ENCODE measurements around the gene TMC3.
A peak's percentile ranks its signal among the peaks of the same experiment; 100 is the strongest.
"Not testable (repeated sequence)": the region's sequence is repeated elsewhere in the genome, so short reads cannot be mapped to it uniquely, and the experiment has no call there.

Gene TMC3

DNA sequence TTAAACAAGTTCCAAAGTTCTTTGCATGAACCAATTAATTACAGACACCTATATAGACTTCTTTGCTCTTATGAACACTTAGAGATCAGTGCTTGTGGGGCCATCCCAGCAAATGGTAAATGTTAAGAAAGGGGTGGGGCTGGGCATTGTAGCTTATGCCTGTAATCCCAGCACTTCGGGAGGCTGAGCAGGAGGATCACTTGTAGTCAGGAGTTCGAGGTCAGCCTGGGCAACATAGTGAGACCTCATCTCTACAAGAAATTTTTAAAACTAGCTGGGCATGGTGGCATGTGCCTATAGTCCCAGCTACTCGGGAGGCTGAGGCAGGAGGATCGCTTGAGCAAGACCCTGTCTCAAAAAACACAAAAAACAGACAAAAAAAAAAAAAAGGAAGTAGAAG lies 30.6 kb downstream of the TMC3 start:
- DNase-seq, result no peak

DNA sequence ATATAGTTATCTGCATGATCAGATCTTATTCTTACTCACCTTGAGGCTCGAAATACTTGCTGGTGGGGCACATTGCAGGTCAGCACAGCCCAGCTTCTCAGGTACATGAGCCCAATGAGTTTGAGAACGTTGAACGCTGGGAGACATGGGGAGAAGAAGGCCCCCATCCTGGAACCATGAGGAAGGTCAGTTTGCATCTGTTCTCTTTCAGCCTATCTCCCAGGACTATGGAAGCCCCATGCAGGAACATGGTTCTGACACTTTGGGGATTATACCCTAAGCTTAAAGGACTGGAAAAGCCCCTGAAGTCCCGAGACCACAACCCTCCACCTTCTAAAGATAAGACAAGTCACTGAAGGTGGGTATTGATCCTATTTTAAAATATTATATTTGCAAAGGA lies 32.7 kb downstream of the TMC3 start:
- DNase-seq, result no peak

DNA sequence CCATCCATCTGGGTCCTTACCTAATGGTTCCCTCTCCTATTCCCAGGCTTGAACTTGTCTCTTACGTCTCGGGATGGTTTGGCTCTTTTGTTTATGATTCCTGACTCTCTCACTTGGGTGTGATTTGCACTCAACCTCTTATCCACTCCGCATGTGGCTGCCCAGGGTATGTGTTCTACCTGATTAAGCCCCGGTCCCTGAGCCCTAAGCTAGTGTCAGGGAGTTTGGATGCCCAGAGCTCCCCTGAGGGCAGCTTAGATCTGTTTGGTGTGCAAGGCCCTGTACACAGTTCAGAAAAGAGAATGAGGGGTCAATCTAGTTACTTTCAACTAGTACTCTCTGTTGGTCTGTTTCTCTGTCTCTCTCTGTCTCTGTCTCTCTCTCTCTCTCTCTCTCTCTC lies 34.2 kb downstream of the TMC3 start:
- DNase-seq, result no peak

DNA sequence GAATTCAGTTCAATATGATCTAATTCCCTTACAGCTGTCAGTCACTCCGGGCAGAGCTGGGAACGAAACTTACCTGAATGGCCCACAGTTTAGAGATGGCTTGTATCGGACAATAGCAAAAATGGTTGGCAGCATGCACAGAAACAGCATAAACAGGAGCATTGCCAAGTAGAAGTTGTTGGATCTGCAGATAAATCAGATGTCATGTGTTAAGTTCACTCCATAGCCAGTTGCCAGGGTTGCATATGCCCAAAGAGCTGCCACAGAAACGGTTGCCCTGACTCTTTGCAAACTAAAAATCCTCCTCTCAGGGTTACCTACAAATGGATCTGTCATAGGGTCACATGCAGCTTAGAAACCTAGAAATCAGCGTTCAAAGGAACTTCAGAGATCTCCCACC lies 34.7 kb downstream of the TMC3 start:
- no peak for DNase-seq

DNA sequence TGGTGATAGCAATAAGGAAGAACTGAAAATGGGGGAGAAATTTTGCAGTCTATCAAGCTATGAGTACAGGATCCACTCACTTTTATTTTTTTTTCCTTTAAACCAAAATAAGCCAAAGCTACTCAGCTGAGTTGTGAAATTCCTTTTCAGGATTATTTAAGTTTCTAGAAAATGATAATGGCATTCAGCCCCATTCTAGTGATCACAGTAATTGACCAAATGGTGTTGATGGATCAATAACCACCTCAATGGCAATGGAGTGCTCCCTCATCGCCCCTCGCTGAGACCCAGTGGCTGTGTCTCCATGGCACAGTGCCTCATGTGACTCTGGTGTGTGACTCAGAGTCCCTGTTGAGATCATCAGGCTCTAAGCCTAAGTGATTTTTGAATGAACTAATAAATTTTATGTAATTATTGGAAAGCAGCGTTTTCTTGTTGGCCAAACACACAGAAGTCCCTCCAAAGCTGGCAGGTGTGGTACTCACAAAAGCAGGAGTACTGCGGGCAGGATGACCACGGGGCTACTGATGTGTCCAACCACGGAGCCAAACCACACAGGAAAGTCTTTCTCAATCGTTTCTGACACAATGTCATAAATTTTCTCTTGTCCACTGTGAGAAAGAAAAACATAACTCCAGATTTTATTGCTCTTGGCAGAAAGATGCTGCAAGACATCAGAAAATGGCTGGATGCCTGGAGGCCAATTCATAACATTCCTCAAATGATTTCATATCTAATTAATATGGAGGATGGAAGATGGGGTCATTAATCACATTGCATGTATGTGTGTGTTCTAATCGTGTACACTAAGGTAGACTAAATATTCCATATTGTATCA lies 35.6 kb downstream of the TMC3 start:
- DNase-seq, result no peak

DNA sequence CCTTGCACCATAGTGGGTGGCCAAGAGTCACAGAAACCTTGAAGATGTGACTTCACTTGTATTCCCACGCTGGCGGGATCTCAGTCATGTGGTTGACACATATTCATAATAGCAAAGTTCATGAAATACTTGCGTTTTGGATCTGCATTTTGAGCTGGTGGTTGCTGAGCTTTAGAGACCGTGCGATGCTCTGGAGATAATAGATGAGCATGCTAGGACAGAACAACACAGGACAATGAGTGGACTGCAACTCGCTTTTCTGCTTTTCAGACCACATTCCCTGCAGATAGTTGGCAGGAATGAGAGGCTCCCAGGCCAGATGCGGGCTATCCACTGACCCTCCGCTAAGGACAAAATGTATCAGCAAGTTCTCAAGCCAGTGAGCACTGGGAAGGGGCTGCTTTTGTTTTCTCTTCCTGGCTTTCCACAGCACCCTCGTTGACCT lies 36.3 kb downstream of the TMC3 start:
- DNase-seq, result no peak

DNA sequence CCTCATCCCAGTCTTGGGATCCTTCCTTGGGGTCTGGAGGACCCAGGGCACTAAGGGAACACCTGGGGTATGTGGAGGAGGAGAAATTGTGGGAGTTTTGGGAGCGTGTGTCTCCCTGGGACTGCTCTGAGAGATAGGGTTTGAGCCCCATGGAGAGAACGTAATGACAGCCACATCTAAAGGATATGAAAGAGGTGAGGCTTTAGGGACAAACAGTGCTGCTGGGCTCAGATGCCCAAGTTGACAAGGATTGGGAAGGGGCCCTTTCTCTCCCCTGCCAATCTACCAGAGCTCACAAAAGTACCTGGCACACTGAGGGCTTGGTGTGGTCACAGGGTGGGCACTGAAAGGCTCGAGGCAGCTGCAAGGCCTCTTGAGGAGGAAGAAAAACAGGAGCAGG lies 36.8 kb downstream of the TMC3 start:
- no peak for DNase-seq

DNA sequence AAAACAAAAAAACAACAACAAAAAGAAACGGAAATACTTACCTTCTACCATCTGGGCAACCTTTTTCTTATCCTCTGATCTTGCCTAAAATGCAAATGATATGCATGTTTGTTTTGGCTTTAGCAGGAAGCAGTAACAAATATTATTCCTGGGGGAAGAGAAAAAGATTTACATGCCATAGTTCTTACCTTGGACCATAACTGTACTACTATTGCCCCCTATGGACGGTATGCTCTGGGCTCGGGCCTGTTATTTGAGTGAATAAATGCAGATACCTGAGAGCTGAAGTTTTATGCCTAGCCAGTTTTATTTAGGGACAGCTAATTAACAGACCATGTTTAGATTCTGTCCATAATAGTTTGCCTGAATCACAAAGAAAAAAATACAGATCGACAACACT lies 37.4 kb downstream of the TMC3 start:
- DNase-seq, result peak; percentile 7

DNA sequence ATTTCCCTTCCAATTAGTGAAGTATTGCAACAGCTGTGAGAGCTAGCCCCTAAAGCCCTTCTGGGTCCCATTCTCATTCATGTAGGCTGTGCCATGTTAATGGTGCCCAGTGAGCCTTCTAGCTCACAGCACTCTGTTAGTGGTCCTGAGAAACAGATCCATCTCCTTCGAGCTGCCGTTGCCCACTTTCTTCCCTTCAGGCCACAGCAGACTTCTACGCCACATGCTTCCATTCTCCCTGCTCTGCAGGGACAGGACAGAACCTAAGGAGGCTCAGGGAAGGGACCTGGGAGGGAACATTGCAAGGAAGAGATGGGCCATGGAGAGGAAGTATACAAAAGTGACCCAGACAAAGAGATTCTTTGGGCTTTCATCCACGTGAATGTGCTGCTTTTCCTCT lies 38.4 kb downstream of the TMC3 start:
- DNase-seq, result no peak

DNA sequence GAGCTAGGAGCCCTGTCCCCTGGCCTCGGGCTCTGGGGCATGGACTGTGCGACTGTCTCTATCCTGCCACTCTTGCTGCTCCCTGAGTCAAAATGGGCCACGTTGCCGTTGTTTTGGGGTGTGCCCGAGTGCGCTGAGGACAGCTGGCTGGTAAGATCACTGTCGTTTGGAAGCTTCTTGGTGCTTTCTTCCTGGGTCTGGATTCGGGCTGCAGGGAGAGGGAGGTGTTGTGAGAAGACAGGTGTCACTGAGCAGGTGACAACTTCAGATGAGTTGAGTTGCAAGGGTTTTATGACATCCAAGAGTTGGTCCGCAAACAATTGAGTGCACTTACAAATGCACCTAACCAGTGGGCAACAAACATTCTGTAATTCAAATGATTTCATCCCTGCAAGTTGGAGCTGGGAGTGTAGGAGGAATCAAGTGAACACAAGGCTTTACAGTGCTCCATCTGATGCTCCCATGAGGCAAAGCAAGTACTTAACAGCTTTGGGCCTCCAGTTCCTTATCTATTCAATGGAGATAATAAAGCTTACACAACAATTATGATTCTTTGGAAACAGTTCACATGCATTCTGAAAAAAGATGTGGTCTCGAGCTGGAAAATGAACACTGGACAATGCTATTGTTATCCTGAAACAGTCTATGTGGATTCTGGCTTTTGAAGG lies 39.1 kb downstream of the TMC3 start:
- no peak for DNase-seq

DNA sequence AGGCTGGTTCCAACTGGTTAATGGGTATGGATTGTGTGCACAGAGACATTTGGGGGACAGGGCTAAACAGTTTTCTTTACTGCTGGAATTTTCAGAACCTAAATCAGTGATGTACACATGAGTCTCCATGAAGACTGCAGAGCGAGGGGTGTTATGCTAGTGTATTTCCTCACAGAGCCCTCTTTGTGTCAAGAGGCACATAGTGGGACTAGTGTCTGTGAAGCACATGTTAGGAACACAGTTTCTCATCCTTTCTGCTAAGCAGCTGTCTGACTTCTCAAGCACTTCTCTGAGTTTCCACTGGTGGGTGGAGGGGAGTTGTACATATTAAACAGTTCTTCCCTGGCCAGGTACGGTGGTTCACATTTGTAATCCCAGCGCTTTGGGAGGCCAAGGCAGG lies 40.6 kb downstream of the TMC3 start:
- no peak for DNase-seq

DNA sequence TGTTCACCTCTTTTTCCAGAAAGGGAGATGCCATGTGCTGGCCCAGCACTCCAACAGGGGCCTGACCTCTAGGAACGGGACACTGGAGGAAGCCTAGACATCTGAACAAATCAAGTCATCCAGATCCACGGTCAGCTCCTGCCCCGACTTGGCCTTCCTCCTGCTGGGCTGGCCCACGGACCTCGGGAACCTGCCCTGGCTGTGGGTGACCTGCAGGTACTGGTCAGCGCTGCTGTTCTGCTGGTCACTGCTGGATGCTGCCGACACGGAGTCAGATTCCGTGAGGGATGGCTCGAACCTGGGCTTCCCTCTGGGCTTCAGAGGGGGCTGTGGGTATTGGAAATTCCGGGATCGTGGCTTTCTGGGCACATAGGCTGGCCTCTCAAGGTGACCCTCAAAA lies 41.7 kb downstream of the TMC3 start:
- DNase-seq, result no peak

DNA sequence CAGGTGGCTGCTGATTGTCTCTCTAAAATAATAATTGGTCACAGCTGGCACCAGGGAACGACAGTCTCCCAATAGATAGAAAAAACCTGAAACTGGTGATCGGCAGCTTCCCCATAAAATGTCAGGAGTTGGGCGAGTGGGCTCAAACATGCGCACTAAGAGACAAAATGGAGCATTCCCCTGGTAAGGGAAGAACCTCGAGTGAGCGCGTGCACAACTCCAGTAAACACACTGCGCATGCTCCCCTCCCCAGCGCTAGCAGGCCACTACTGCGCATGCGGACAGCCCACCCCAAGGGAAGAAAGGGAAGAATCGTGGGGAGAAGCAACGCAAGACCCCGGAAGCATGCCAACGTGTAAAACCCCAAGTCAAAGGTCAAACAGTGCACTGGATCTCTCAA lies 42.4 kb downstream of the TMC3 start:
- DNase-seq, result no peak

DNA sequence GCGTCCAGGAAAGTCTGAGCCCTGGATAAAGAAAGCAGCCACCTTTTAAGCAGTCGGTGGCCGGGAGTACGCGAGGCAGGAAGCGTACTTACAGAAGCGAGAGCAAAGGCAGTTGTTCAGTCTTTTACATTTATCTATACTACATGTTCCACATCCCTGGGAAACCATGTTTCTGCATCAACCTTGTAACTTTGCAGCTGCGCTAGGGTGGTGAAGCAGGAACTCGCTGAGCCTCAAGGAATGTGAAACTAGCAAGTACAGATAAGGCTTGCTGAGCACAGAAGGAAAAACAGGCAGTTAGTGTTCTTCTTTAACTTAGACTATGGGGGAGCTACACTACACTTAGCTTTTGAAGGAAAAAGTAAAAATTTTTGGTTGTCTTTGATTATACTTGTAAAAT lies 42.9 kb downstream of the TMC3 start:
- not testable (repeated sequence) for DNase-seq

DNA sequence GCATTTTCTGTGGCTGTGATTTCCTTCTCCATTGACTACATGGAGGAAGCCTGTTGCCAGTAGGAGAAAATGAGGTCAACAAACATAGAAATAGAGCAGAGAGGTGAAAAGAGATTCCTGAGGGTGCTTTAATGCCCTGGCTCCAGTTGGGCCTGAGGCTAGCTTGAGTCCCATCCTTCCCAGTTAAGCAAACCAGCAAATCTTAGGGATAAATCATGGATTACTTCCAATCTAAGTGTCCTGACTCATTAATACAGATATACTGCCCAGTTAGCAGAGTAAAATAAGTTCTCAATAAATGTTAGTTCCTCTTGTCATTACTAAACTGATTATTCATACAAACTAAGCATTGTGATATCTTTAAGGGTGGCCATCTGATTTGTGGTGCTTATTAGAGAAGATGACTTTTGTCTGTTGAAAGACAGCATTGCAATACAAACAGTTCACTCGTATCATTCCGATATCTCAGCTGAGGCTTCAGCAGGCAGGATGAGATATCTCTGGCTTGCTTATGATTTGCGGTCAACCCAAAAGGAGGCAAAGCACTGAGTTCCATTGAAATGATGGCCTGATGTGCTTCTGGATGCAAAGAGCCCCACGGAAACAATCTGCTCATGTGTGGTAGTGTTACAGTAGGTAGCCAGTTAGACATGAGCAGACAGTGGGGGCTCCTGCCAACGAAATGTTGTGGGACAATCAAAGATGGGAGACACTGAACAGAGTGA lies 43.5 kb downstream of the TMC3 start:
- DNase-seq, result no peak

DNA sequence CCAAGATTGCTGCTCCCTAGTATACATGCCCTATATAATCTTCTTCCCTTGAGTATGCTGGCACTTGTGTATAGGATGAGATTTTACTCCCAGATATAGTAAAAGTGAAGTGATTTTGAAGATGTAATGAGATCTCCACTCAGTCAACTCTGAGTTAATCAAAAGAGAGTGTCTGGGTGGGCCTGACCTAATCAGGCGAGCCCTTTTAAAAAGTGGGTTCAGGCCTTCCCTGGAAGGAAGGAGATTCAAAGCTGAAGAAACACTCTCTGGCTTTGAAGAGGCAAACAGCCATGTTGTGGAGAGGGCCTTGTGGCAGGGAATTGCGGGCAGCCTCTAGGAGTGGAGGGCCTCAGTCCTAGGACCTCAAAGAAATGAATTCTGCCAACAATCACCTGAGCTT lies 44.6 kb downstream of the TMC3 start:
- no peak for DNase-seq

DNA sequence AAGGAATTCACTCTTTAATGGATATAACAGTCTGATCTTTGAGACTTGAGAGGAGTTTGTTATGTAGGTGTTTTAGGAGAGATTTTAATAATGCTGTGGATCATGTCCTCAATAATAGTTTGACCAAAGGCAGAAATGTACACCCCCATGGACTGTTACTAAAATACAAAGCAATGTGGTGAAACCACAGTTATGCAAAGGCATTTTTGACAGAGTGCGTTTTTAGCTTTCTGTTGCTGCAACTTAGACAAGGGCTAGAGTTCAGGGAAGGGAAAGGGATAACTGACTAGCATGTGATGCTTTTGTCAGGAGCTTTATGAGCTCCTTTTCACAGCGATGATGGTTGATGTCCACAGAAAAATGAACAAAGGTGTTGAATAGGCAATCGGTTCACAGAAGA lies 46.5 kb downstream of the TMC3 start:
- DNase-seq, result no peak

DNA sequence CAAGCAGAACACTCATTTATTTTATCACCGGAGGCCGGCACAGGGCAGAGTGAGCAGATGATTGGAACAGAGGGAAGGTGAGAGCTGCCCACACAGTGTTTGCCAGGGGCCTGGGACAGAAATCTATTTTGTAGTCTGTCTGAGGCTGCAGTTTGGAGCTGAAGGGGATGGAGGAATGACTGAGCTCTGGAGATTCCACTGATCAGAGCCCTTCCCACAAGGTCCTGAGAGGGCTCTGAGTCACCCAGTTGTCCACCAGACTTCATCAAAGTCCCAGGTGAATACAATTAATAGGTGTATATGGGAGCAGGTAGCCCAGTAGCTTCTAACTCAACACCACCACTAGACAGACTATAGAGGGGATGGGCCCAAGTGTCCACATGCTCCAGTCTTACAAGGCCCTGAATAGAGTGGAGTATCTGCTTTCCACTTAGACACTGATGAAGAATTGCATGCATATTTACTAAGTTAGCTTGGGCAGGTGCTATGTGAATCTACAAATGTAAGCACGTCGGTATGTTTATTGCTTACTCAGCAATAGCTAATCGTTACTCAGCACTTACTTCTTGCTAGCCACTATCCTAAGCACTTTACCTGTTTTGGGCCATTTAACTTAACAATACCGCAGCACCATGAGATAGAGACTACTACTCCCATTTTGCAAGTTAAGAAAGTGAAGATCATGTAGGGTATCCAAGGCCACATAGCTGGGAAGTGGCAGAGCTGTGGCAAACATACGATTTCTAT lies 47.4 kb downstream of the TMC3 start:
- DNase-seq, result no peak

DNA sequence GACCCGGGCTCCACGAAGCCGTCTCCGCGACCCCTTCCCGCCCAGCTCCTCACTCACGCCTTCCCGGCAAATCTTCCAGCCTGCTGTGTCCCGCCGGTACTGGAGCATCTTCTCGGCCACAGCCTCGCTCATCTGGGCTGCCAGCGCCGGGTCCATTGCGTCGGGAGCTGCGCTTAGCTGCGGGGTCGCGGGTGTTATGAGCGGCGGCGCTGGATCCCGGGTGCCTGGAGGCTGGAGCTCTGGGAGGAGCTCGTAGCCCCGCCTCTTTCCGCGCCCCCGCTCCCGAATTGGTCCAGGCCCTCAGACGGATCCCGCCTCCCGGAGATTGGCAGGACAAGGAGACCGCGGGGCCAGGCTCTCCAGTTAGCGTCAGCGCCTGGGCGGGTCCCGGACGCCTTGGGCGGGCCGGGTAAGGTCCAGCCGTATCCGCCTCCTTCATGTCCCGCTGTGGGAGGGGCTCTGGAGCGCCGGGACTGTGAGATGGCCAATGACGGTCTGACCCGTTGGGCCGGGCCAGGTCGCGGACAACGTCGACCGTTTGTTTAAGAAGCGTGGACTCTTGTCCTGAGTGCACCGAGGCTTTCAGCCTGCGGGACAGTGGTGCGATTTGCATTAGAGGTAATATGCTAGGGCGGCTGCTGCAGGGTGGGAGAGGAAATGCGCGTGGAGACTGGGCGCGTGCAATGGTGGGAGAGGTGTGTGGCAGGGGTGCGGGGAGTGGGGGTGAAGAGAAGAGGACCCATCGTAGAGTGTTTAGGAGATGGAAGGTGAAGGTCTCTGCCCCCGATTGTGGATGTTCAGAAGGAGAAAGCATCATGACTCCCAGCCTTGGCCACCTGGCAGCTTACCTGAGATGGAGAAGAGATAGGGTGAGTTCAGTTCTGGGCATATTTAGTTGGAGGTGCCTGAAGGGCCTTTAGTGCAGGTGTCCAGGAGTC lies 49.8 kb downstream of the TMC3 start, which contains the start of gene STARD5:
STARD5 (minus strand) TSS at position 198 of the 938 bp plus-strand sequence; CDS start at position 156, 42 bp downstream.
- peak; percentile 94 for DNase-seq

DNA sequence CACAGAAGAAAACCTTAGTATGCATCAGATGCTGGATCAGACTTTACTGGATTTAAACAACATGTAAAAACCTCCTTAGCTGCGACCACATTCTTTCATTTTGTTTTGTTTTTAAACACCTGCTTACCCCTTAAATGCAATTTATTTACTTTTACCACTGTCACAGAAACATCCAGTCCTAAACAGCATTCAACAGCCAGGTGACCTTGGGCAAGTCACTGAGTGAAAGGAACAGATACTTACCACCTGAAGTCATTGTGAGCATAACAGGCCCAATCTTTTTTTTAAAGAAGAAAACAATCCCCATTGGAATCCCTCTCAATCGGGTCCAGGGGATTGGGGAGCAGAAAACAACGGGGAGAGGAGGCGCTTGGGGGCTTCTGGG lies 50.5 kb downstream of the TMC3 start:
- DNase-seq, result no peak

DNA sequence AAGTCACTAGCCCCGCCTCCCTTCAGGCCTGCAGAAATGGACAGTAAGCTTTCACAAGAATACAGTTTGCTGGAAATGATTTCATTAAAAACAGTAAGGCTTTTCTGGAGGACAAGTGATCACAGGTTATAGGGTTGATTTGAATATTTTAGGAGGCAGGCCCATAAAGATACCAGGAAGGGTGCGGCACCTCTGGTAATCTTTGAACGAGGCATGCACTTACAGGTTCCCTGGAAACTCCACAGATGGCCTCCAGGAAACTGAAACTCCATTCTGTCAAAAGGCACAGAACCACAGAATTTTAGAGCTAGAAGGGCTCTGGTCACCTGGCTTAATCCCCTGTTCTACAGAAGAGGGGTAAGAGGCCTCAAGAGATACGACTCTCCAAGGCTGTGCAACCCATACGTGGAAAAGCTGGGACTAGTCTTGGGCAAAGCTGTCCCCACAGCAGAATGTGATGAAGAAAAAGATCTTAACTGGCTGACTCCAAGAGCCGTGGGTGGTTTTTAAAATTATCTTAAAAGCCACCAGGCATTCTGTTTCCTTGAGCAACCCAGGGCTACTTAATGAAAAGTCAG lies 51.2 kb downstream of the TMC3 start:
- no peak for DNase-seq

DNA sequence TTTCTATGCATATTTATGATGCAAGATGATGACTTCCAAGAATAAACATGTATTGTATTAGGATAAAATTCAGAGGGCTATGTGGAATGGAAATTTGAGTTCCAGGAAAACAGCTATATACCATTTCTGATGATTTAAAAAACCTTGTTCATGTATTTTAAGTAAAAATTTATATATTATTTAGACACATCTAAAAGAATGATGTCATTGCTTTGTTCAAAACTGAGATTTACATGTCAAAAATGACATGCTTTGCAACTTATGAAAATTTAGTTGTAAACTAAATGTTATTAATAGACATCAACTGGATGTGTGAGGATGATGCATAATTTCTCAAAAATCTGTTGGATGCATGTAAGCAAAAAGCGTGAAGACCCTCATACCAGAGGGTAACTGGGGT lies 52.3 kb downstream of the TMC3 start:
- DNase-seq, result no peak

Measured in KG1 (cell line).